Sigmoid colon (tissue), 3 donors: ENCODE data around the gene PLCG1.

Source experiments
- CTCF ChIP-seq, 4 experiments: fragments of 450-650 bp in 3 of 4; fragments of 200-600 bp in 1 of 4; IDR thresholded peaks; one replicate each; pipeline ENCODE4 v1.5.1; 2016 to 2019; ENCODE audit warnings: antibody characterized with exemption in 4 of 4, mild to moderate bottlenecking in 3 of 4, moderate library complexity in 2 of 4
- POLR2A ChIP-seq, 2 donors: fragments of 450-650 bp; IDR thresholded peaks; one replicate each; pipeline ENCODE4 v1.6.1; 2016; ENCODE audit warnings: antibody characterized with exemption in 2 of 2, mild to moderate bottlenecking in 2 of 2, moderate library complexity in 2 of 2

DNA sequence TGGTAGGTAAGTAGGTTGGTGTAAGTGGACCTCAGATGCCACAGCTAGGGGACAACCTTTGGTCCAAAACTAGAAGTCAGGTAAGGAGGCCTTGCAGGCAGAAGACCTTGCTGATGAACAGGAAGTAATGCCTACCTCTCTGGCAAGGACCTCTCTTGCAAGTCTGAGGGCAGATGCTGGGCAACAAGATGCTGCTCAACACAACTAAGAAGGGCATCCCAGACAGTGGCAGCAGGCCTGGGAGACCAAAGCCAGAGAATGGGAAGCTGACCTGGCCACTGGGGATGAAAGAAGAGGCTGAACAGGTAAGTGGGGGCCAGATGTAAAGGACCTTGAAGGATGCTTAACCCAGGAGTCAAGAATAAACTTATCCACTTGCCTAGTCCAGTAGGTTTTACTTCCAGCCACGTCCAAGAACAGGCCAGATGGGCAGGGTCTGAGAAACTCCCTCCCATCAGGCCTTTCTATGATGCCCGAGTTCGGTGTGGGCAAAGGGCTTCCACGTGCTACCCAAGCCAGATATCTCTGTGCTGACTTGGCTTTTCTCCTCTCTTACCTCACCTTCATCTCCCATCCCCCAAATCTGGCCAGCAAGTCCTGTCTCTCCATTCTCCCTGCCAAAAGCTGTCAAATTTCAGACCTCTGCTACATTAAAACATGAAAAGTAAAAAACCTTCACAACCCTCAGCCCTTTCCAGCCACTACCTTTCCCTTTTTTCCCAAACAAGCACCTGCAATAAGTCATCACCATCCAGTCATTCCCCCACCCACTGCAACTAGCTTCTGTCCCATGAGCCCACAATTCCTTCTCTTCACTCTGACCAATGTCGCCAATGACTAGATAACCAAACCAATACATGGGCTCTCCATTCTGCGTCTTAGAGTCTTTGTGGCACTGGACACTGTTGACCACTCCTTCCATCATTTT lies 11.5 kb upstream of the PLCG1 start:
- TF ChIP-seq CTCF (IDR thresholded peaks at IDR 0.05) (no peak), POLR2A (IDR thresholded peaks at IDR 0.05) (no peak)
